Ammon's horn (tissue), 1 donor: ENCODE results near the gene NENF.
"Not testable (repeated sequence)": the region's sequence is repeated elsewhere in the genome, so short reads cannot be mapped to it uniquely, and the experiment has no call there.

Experiments
- DNase-seq: peaks from one replicate; pipeline ENCODE4 v3.0.0-alpha.2; 2016; ENCODE audit warnings: low spot score

NENF gene

DNA sequence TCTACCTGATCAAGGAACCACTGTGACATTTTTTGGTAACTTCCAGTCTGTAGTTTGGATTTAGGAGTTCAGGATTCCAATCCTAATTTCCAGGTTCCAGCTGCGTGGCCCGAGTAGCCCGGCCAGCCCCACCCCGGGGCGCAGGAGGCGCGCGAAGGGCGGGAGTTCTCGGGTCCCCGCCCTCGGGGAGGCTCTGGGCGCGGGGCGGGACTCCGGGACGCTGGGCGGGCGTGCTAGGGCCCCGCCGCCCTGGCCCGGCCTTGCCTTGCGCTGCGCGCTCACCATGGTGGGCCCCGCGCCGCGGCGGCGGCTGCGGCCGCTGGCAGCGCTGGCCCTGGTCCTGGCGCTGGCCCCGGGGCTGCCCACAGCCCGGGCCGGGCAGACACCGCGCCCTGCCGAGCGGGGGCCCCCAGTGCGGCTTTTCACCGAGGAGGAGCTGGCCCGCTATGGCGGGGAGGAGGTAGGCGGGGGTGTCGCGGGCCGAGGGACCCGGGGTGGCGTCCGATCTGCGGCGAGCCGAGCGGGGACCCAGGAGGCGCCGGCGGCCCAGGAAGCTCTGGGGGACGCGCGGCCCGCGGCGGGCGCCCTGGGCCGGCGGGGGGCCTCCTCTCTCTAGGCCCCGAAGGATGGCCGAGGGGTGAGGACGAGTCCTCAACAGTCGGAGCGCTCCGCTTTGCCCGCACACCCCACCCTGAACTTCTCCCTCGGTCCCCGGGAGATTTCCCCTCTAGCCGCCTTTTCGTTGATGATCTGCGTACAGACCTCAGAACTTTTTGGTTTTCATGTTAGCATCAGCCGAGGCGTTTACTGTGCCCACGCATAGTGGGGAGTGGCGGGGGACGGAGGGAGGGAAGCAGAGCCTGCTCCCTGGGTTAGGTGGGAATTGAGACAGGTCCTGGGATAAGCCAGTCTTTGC lies at the start of gene NENF:
Gene NENF (plus strand): TSS at position 260 of the 916 bp plus-strand sequence. CDS start 24 bp downstream, at position 284.
- peak; percentile 88 for DNase-seq

GRCh38 chr1:212386029-212386428 lies 46.7 kb upstream of the NENF start:
- DNase-seq: no peak

DNA sequence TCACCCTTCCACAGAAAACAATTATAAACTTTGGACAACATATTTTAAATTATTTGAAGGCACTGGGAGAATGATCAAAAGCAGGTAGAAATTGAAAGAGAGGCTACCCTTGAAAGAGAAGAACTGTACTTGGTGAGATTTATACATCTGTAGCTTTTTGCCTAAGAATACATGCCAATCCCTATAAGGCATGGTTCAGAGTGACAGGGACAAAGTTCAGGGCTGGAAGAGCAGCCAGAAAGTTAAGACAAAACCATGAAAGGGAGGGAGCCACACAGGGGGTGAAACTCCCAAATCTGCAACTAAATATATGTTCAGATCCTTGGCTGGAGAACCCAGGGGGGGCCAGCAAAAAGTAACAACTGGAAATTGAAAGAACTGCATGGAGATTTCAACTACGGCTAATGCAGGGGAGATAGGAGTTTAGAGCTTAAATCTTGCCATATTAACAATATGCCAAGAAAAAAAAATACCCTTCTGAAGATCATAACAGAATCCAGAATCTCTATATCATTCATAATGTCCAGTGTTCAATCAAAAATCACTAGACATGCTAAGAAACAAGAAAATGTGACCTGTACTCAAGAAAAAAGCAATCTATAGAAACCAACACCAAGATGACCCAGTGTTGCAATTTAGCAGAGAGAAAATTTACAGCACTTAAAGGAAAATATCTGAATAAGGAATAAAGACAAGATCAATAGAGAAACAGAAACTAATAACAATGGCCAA lies 43.6 kb upstream of the NENF start:
- no peak for DNase-seq

GRCh38 chr1:212395678-212396437 lies 36.9 kb upstream of the NENF start:
- not testable (repeated sequence) for DNase-seq

GRCh38 chr1:212396638-212397037 lies 36.1 kb upstream of the NENF start:
- no peak for DNase-seq

DNA sequence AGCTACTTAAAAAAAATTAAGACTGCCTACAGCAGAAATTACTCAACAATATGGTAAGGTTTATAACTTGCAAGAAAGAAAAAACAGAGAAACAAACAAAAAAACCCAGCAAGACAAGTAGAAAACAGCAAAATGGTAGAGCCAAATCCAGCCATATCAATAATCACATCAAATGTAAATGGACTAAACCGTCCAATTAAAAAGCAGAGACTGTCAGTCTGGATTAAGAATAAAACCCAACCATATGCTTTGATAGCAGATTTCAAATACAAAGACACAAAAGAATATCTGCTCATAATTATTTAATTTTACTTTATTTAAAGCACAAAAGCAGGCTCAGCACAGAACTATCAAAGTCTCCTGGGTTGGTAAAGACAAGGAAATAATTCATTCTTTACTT lies 35.5 kb upstream of the NENF start:
- DNase-seq: no peak

- DNase-seq: no peak
Measured at GRCh38 chr1:212401042-212401441, 31.7 kb upstream of the NENF start.

DNA sequence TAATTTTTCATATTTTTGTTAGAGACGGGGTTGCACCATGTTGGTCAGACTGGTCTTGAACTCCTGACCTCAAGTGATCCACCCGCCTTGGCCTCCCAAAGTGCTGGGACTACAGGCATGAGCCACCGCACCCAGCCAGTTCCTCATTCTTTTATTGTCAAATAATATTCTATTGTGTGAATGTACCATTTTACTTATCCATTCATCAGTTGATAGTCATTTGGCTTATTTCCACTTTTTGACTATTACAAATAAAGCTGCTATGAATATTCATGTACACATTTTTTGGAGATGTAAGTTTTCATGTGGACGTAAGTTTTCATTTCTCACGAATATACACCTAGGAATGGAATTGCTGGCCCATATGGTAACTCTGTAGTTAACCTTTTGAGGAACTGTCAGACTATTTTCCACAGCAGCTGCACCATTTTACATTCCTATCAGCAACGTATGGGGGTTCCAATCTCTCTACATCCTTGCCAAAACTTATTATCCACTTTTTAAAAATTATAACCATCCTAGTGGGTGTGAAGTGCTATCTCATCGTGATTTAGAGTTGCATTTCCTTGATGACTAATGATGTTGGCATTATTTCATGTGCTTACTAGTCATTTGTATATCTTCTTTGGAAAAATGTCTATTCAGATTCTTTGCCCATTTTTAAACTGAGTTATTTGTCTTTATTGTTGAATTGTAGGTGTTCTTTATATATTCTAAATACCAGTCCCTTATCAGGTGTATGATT lies 30.7 kb upstream of the NENF start:
- no peak for DNase-seq

DNA sequence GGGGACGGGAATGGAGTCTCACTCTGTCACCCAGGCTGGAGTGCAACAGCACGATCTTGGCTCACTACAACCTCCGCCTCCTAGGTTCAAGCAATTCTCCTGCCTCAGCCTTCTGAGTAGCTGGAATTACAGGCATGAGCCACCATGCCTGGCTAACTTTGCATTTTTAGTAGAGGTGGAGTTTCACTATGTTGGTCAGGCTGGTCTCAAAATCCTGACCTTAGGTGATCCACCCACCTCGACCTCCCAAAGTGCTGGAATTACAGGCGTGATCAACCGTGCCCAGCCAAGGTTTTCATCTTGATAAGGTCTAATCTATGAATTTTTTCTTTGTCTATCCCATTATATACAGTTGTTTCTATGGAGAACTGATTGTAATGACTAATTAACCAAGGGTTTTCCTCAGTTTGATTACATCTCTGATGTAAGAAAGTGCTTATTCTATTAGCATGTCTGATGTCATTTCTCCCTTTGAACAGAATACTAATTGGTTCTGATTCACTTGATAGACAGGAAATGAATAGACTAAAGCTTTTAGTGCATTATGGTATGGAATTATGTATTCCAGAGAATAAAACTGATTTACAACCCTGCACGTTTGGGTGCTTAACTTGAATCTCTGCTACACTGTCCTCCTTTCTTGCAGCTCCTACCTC lies 29.9 kb upstream of the NENF start:
- DNase-seq: no peak

GRCh38 chr1:212410231-212410820 lies 22.4 kb upstream of the NENF start:
- DNase-seq: no peak

- DNase-seq: no peak
Measured at GRCh38 chr1:212412374-212412773, 20.3 kb upstream of the NENF start.

GRCh38 chr1:212413902-212414327 lies 18.8 kb upstream of the NENF start:
- DNase-seq: peak; percentile 46

GRCh38 chr1:212414328-212415106 lies 18.2 kb upstream of the NENF start, which contains the start of gene PACC1:
Gene PACC1 (minus strand): TSS chr1:212414886. CDS start chr1:212414757, 129 bp downstream.
- DNase-seq: peak; percentile 94

DNA sequence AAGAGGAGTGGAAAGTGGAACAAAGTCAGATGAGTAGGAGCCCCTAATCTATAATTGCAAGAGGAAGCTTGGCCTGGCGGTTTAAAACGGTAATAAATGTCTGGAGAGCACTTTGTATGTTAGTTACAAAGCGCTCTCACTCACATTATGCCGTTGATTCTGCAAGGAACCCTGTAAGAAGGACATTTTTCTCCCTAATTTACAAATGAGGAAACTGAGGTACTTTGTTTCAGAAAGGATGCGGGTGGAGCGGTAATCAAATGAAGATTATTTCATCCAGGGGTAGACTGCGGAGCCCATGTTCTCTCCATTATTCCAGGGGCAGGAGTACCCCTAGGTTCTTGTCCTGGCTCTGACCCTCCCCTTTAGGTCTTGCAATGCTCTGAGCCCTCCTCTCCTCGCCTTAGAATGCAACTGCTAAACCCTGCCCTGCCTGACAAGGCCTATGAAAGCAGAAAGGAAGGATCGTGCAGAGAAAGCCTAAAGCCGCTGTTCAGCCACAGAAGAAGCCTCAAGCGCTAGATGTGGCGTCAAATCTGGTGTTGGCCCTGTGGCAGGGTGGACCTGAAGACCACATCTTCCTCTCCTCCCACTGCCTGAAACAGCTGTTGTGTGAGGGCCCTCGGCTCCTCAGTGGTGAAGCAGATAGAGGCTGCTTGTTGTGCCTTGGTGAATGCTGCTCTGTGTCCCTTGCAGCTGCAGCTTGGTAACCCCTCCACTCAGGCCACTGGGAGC lies 17.4 kb upstream of the NENF start:
- peak; percentile 95 for DNase-seq

DNA sequence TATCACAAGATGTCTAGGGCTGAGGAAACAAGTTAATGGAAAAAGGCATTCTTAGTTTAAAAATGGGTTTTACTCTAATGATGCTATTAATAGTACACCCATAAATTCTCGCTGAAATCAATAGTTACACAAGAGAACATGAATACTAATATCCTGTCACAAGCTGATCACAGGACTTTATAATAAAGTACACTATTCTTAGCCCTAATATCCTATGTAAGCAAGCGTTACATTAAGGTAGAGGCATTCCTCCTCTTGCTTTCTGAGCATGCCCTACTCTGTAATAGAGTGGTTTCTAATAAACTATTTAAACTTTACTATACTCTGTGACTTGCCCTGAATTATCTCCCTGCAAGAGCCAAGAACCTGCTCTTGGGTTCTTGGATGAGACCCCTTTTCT lies 11.6 kb upstream of the NENF start:
- DNase-seq: no peak

DNA sequence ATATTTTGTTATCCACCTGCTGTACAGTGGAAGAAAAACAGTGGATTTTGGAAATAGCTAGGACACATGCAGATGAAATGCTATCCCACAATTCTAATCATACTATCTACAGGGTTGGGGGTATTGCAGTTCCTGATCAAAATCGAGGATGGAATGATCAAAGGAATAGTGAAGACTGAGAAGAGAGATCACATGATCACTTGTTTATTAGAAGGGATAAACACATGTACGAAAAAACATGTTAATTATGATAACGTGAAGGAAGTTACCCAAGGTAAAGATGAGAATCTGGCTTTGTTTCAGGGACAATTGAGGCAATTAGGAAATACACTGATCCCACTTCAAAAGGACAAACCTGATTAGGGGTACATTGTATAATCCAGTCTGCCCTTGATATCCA lies 8.8 kb upstream of the NENF start:
- no peak for DNase-seq

GRCh38 chr1:212428496-212428895 lies 4.2 kb upstream of the NENF start:
- DNase-seq: no peak

DNA sequence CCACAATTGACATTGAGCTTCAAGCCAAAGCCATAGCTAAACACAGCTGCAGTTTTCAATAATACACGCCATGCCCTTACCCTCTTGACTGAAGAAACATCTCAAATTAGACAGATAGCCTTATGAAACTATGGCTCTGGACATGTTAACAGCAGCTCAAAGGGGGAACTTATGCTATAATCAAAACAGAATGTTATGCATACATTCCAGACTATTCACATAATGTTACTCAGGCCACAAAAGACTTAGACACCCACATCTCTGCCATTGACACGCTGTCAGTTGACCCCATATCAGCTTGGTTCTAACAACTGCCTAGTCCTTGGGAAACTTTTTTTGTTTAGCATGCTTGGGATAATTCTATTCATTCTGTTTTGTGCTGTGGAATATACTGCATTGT lies 2.3 kb upstream of the NENF start:
- no peak for DNase-seq

DNA sequence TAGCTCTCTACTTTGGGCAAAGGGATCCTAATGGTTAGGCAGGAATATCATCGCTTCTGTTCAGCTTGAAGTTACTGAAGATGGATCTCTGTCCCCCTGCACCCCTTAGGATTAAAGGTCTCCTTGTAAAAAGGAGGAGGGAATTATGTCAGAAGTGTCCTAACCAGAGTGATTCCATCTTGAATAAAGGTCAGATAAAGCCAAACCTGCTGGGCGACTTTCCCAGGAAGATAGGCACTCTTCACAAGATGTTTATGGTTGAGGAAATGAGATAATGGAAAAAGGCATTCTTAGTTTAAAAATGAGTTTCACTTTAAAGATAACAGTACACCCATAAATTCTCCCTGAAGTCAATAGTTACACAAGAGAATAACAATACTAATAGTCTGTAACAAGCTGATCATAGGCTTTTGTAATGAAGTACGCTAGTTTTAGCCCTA lies 1.7 kb upstream of the NENF start:
- DNase-seq: no peak
